Measurements from ENCODE around the gene AP2A2. TPM values are rescaled to one million over a fixed set of nuclear protein-coding genes. Genes with fewer than 3 reads are reported as not detected.

The AP2A2 gene
- total RNA-seq, 2 donors from 2014 or later = 37.3 to 58.0 TPM

DNA sequence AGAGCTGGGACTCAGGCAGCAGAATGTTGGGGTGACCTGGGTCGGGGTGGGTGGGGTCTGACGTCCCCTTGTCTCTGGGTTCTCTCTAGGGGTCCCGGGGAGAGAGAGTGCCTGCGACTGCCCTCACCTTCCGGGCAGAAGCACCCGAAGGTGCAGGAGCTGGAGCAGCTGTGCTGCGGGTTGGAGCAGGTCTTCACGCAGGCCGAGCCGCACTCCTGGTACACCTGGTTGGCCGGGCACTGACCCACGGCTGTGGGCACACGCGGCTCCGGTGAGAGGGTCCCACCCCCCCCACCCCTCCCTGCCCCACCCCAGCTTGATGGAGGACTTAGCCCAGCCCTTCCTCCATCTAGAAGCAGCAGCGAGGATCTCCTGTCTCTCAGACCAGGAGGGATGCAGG lies 104.4 kb downstream of the AP2A2 start:
- Mint-ChIP-seq H3K9me3 (peaks cover 6 to 8% of the 10 kb centered on the region in 2 donors), H3K27ac (no peak overlapping the region), H3K36me3 (no peaks in the 10 kb centered on the region)
- ATAC-seq (no peak), DNase-seq (ENCODE audit: low spot score in 2 of 2) (no peak)

DNA sequence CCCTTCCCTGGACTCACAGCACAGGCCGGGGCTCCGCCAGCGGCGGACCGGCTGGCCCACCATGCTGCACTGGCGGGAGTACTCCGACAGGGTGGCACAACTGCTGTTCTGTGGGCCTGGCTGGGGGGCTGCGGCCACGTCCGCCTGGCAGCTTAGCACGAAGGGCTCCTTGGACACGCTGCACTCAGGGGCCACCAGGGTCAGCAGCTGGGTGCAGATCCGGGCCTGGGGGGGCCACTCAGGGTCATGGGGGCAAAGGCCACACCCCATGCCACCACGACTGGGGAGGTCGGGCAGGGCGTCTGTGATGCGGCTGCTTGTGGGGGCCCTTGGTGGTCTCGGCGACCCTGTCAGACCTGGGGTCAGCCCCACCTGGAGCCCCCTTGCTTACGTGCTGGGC lies 104.9 kb downstream of the AP2A2 start:
- DNase-seq (ENCODE audit: low spot score in 2 of 2) (no peak), ATAC-seq (no peak)
- H3K36me3 Mint-ChIP-seq = no peaks in the 10 kb centered on the region
- H3K9me3 Mint-ChIP-seq = peaks cover 6 to 8% of the 10 kb centered on the region in 2 donors
- no peak overlapping the region for H3K27ac Mint-ChIP-seq

DNA sequence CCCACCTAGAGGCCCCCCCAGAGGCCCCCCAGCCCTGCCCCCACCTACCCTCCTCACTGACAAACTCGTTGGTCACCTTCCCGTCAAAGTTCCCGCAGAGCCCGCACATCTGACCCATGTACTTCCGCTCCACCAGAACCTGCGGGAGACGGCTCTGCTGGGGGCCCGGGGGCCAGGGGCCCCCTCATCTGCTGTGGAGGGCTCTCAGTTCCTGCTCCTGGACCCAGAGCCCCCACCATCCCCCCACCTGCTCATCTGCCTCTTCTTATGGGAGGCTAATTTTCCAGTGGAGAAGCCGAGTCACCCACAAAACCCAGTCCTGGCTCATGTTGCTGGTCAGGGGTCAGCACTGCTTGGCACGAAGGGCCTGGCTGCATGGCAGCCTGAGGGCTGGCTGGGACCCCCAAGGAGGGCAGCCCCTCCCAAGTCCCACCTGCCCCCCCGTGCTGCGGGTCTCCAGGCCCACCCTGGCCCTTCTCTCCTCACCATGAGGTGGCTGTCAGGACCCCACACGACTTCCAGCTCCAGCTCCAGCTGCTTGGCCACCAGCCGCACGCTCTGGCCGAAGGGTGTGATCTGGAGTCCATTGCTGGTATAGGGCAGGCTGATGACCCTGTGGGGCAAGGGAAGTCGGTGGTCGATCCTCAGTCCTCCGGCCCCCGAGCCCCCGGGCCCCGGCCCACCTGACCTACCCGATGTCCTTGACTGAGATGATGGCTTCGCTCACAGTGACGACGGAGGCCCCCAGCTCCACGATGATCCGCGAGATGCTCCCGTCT lies 105.6 kb downstream of the AP2A2 start:
- Mint-ChIP-seq H3K27ac (no peak overlapping the region), H3K9me3 (peaks cover 6 to 8% of the 10 kb centered on the region in 2 donors), H3K36me3 (no peaks in the 10 kb centered on the region)
- ATAC-seq (no peak), DNase-seq (ENCODE audit: low spot score in 2 of 2) (no peak)

DNA sequence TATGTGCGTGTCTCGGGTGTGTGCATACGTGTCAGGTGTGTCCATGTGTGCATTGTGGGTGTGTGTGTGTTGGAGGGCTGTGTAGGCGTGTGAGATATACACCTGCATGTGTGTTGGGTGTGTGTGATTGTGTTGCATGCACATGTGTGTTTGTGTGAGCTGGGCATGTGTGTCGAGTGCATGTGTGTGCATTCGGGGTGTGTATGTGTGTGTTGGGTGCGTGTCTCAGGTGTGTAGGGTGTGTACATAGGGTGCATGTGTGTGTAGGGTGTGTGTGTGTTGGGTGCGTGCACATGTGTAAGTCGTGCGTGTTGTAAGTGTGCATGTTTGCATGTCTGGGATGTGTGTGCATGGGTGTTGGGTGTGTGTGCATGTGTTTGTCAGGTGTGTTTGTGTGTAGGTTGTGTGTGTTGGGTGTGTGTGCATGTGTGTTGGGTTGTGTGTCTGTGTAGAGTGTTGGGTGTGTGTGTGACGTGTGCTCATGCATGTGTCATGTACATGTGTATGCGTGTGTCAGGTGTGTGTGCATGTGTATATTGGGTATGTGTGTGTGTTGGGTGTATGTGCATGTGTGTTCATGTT lies 106.7 kb downstream of the AP2A2 start:
- DNase-seq (ENCODE audit: low spot score in 2 of 2) = no peak
- H3K27ac Mint-ChIP-seq = no peak overlapping the region
- H3K9me3 Mint-ChIP-seq = peaks cover 6 to 8% of the 10 kb centered on the region in 2 donors
- no peaks in the 10 kb centered on the region for H3K36me3 Mint-ChIP-seq
- ATAC-seq = no peak

DNA sequence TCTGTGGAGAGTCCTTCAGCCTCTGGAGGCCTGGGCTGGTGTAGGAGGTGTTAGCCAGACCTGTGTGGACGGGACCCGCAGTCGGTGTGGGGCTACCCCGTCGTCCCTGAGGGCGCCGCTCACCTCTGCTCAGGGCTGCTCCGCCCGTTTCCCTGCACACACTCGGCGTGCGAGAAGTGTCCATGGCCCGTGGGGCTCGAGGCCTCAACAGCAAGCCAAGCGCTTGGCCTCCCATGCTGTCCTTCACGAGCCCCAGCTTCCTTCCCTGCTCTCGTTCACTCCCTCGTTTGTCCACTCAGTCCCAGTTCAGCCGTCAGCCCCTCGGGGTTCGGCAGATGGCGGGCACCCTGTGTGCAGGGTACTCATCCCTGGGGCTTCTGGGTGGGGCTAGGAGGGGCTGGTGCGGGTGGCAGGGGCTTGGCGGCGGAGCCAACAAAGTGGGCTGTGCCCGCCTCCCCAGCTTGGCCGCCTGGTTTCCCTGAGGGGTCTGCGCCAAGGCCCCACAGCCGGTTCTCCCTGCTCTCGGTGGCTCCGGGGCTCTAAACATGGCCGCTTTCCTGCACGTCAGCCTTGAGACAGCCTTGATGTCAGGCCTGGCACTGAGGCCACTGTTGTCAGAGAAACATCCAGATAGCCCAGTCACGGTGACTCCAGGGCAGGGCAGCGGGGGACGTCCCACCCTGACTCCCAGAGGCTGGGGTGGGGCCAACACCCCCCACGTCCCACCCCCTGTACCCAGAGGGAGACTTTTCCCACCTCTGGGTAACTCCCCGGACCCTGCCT lies 107.5 kb downstream of the AP2A2 start:
- no peak overlapping the region for H3K27ac Mint-ChIP-seq
- ATAC-seq (no peak), DNase-seq (ENCODE audit: low spot score in 2 of 2) (no peak)
- peaks cover 6 to 8% of the 10 kb centered on the region in 2 donors for H3K9me3 Mint-ChIP-seq
- no peaks in the 10 kb centered on the region for H3K36me3 Mint-ChIP-seq

DNA sequence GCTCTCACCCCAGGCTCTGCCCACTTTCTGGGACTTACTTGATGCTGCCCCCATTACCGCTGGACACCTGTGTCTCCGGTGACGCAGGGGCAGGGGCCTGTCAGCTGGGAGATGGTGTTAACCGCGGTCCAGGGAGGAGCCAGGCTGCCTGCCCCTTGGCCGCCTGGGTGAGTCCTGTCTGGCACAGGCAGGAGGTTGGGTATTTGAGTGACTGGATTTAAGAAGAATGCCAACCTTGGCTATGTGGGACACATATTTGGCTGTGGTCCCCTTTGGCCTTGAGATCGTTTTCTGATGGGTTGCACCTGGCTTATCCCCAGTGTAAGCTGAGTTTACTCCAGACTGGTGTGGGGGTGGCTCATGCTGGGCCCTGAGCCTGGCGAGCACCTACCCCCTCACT lies 108.3 kb downstream of the AP2A2 start:
- H3K36me3 Mint-ChIP-seq = no peaks in the 10 kb centered on the region
- H3K27ac Mint-ChIP-seq = no peak overlapping the region
- peaks cover 6 to 8% of the 10 kb centered on the region in 2 donors for H3K9me3 Mint-ChIP-seq
- no peak for ATAC-seq
- no peak for DNase-seq (ENCODE audit: low spot score in 2 of 2)

DNA sequence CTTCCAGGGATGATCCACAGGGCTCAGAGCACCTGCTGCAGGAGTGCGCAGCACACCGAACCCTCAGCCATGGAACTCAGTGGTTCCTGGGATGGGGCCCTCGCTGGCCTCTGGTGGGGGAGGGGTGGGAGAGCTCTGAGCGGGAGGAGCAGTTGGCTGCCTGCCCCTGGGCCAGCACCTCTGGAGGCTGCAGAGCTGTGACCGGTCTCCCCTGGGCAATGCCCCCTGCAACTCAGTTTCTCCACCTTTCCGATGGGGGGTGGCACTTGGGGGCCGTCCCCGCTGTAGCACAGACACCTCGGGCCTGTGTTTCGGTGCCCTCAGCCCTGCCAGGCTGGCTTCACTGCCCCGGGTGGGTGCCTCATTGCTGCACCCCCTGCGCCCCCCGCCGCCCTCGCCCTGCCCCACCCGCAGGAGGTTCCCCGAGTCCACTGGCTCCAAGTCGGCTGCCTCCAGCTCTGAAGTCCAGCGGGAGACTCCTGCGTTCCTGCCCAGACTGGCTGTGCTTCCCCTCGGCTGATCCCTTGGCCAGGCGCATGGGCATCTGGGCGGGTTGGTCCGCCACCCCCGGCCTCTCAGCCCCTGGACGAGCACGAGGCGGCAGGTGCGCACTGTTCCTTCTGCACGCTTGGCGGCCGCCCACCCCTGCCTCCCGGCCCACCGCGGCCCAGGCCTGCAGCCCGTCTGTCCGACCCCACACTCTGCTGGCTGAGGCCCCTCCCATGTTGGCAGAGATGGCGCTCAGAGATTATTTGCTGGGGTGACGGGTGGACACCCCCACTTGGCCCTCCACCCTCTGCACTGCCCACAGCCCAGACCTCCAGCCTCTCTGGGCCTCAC lies 109.0 kb downstream of the AP2A2 start:
- DNase-seq (ENCODE audit: low spot score in 2 of 2) = no peak
- H3K9me3 Mint-ChIP-seq = peaks cover 6 to 8% of the 10 kb centered on the region in 2 donors
- no peak overlapping the region for H3K27ac Mint-ChIP-seq
- ATAC-seq = no peak
- H3K36me3 Mint-ChIP-seq = no peaks in the 10 kb centered on the region

DNA sequence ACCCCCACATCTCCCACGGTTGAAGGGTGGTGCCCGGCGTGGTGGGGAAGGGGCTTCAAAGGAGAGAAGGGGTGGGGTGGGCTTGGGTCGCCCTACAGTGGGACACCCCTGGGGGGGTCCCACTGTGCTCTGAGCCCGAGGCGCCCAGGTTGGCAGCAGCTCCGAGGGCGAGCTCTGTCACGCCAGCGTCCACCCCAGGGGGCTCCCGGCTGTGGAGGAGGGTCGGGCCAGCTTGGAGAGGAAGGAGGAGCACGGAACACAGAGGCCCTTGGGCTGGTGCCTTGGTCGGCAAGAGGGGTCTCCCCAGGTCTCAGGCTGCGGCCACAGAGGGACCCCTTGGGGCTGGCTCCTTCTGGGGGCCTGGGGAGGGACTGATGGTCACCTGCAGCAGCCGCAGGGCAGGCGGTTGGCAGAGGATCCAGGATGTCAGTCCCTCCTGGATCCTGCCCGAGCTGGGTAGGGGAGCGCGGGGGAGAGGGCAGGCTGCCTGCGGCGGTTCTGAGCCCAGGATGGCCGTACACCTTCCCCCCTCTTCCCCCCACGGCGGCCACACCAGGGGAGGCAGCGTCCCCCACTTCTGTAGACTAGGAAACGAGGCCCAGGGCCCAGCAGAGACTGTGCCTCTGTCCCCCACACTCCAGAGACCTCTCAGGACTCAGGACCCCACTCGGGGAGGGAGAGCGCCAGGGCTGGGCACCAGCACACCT lies 110.1 kb downstream of the AP2A2 start:
- H3K27ac Mint-ChIP-seq = no peak overlapping the region
- DNase-seq (ENCODE audit: low spot score in 2 of 2) (no peak), ATAC-seq (no peak)
- peaks cover 6 to 8% of the 10 kb centered on the region in 2 donors for H3K9me3 Mint-ChIP-seq
- H3K36me3 Mint-ChIP-seq = no peaks in the 10 kb centered on the region

DNA sequence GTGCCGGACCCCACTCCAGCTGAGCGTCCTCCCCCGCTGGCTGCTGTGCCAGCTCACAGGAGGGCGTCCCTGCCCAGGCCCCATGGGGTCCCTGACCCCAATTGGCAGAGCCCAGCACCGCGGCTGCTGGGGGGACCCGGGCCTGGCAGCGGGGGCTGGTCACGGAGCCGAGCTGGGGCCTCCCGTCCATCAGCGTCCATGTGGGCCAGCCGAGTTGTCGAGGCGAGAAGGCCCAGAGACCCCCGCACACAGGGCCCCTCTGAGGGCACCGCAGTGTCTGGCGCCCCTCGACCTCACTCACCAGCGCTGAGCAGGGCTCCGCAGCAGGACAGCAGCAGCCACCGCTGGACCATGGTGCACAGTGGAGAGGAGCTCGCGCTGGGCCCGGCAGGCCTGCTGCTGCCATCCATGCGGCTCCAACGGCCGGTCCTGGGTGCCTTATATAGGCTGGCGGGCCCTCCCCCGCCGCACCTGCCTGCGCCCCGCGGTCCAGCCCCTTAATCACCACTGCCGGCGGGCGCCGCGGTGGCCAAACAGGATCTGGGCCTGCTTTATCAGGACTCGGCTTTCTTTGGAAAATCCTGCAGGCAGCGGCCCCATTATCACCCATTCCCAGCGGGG lies 110.7 kb downstream of the AP2A2 start, which contains the start of gene MUC6:
MUC6 (minus strand) TSS at position 416 of the 621 bp plus-strand sequence; CDS start at position 353, 63 bp downstream.
- H3K36me3 Mint-ChIP-seq = no peaks in the 10 kb centered on the region
- ATAC-seq (no peak), DNase-seq (ENCODE audit: low spot score in 2 of 2) (no peak)
- H3K9me3 Mint-ChIP-seq = peaks cover 6 to 8% of the 10 kb centered on the region in 2 donors
- no peak within 1 kb of the TSS for H3K27ac Mint-ChIP-seq

DNA sequence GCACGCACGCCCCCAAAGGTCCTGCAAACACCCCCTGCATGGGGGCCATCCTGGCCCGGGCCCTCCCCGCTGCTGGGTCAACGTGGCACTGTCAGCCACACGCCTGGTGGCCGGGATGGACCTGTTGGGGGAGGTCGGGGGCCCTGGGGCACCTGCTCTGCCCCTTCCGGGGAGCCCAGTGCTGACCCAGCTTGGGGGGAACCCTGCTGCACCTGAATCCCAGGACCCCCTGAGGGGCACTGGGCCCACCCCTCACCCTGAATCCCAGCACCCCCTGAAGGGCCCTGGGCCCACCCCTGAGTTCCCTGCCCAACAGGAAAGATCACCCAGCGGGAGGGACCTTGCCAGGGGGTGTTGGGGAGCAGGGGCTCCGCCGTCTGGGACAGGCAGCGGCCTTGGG lies 111.3 kb downstream of the AP2A2 start:
- Mint-ChIP-seq H3K9me3 (peaks cover 6% of the 10 kb centered on the region in 2 donors), H3K27ac (no peak overlapping the region), H3K36me3 (no peaks in the 10 kb centered on the region)
- DNase-seq (ENCODE audit: low spot score in 2 of 2) = no peak
- no peak for ATAC-seq

DNA sequence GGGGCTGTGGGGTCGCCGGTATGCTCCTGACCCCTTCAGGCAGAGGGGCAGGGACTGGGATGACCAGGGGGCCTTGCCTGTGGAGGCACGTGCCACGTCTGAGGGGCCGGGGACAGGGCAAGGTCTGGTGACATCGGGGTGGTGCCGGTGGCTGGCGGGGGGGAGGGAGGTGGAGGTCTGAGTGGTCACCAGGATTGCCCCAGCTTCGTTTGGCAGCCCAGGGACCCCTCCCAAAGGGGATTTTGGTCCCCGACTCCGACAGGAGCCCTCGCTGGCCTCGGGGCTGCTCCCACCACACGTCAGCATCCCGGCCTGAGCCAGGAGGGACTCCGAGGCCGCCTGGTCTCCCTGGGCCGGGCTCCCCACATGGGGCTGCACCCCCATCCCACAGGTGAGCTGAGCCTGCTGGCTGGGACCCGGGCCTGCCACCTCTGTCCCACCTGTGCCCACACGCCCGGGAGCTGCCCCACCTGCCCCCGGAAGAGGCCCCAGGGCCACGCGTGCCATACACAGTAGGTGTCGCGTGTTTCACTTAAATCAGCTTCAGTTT lies 111.9 kb downstream of the AP2A2 start:
- no peaks in the 10 kb centered on the region for H3K36me3 Mint-ChIP-seq
- peaks cover 0 to under 1% of the 10 kb centered on the region in 2 donors for H3K9me3 Mint-ChIP-seq
- ATAC-seq (no peak), DNase-seq (ENCODE audit: low spot score in 2 of 2) (no peak)
- no peak overlapping the region for H3K27ac Mint-ChIP-seq

DNA sequence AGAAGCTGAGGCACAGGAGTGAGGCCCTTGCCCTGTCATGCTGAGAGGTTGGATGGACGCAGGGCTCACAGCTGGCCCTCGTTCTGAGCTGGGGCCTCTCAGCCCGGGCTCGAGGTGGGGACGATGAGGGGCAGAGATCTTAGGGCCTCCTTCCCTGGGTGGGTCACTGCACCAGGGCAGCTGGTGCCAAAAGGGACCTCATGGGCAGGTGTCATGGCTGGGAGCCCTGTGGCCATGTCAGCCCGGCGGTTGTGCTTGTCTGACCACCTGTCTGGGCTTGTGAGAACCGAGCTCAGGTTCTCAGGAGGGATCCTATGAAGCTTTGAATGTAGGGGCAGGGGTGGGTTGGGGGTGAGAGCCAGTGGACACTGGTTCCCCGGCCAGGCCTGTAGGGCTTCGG lies 112.7 kb downstream of the AP2A2 start:
- no peak for ATAC-seq

DNA sequence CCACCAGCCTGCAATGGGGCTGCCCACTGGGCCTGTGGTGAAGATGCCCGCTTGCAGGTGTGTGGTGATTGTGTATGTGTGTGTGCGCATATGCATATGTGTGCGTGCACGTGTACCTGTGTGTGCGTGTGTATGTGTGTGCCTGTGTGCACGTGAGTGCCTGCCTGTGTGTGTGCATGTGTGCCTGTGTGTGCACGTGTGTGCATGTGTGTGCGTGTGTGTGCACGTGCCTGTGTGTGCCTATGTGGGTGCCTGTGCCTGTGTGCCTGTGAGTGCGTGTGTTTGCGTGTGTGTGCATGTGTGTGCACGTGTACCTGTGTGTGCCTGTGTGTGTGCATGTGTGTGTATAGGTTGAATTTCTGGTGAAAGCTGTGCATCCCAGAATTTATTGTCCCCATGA lies 113.3 kb downstream of the AP2A2 start:
- ATAC-seq (no peak), DNase-seq (ENCODE audit: low spot score in 2 of 2) (no peak)
- no peaks in the 10 kb centered on the region for H3K36me3 Mint-ChIP-seq
- H3K9me3 Mint-ChIP-seq = no peaks in the 10 kb centered on the region
- no peak overlapping the region for H3K27ac Mint-ChIP-seq

More for the DNA sequence above, 112.7 kb downstream of the AP2A2 start:
- no peaks in the 10 kb centered on the region for H3K9me3 Mint-ChIP-seq
- no peak for DNase-seq (ENCODE audit: low spot score in 2 of 2)
- H3K27ac Mint-ChIP-seq = no peak overlapping the region
- no peaks in the 10 kb centered on the region for H3K36me3 Mint-ChIP-seq

DNA sequence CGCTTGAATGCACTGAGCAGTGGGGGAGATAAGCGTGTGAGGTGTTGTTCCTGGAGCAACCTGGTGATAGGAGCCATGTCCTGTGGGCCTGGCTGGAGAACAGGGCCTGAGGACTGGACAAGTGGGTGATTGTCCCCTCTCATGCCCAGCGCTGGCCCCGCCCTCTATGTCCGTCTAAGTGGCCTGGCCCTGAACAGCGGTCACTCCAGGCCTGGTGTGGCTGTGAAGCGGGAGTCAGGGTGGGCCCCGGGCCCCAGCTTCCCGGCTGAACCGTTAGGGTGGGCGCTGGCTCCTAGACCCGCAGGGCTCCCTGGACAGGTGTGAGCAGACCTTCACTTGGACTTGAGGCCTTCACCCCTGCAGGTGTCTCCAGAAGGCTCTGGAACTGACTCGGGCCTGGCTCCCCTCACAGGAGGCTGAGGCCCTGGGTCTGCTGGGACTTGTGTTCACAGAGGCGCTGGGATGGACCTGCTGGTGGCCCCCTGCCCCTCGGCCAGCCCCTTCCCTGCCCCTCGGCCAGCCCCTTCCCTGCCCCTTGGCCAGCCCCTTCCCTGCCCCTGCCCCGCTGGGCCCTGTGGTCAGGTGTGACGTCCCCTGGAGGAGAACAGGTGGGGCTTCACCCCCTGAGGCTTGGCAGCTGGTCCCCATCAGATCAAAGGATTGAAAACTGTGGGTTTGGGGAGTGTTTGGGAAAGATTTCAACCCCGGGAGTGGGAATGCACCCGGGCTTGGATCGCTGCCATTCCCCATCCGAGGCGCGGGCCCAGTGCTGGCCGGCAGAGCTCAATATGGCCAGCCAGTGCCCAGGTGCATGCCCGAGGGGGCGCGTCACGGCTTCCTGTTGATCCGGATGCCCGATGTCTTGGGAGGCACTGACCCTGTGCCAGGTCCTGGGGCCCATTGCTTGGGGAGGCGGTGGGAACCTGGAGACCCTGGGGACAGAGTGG lies 114.1 kb downstream of the AP2A2 start:
- no peaks in the 10 kb centered on the region for H3K36me3 Mint-ChIP-seq
- DNase-seq (ENCODE audit: low spot score in 2 of 2) (no peak), ATAC-seq (no peak)
- no peaks in the 10 kb centered on the region for H3K9me3 Mint-ChIP-seq
- H3K27ac Mint-ChIP-seq = no peak overlapping the region
